ENCODE data around the gene ADPRM.
"Not testable (repeated sequence)": the region's sequence is repeated elsewhere in the genome, so short reads cannot be mapped to it uniquely, and the experiment has no call there.

Gene ADPRM

GRCh38 chr17:10727192-10727591 lies 29.8 kb downstream of the ADPRM start:
- H3K9ac ChIP-seq (ENCODE audit: low read depth in 1 of 2, low read length in 2 of 2) = no peak overlapping the region
- peaks cover 0 to 9% of the 10 kb centered on the region in 2 donors for H3K36me3 ChIP-seq (ENCODE audit: control insufficient read depth in 1 of 2, insufficient read depth in 2 of 2, low read length in 2 of 2)
- H3K4me1 ChIP-seq (ENCODE audit: control insufficient read depth in 1 of 2, insufficient read depth in 2 of 2, low read length in 2 of 2) = peaks cover 19 to 27% of the 10 kb centered on the region in 2 donors
- no peaks in the 10 kb centered on the region for H3K9me3 ChIP-seq (ENCODE audit: control insufficient read depth in 1 of 2, low read length in 2 of 2)
- no peak overlapping the region for H3K4me3 ChIP-seq (ENCODE audit: low read depth in 1 of 2, low read length in 2 of 2)
- no peak overlapping the region for H3K27ac ChIP-seq (ENCODE audit: low read depth, low read length)
- H3K27me3 ChIP-seq (ENCODE audit: control insufficient read depth in 1 of 2, insufficient read depth in 2 of 2, low read length in 2 of 2) = no peaks in the 10 kb centered on the region

GRCh38 chr17:10728331-10728892 lies 31.0 kb downstream of the ADPRM start:
- no peak overlapping the region for H3K27ac ChIP-seq (ENCODE audit: low read depth, low read length)
- H3K9me3 ChIP-seq (ENCODE audit: control insufficient read depth in 1 of 2, low read length in 2 of 2) = no peaks in the 10 kb centered on the region
- no peaks in the 10 kb centered on the region for H3K27me3 ChIP-seq (ENCODE audit: control insufficient read depth in 1 of 2, insufficient read depth in 2 of 2, low read length in 2 of 2)
- H3K4me1 ChIP-seq (ENCODE audit: control insufficient read depth in 1 of 2, insufficient read depth in 2 of 2, low read length in 2 of 2) = peaks cover 22 to 35% of the 10 kb centered on the region in 2 donors
- no peak overlapping the region for H3K4me3 ChIP-seq (ENCODE audit: low read depth in 1 of 2, low read length in 2 of 2)
- peak overlapping the region in 1 of 2 donors; percentile 6 for H3K9ac ChIP-seq (ENCODE audit: low read depth in 1 of 2, low read length in 2 of 2)
- peaks cover 0 to 4% of the 10 kb centered on the region in 2 donors for H3K36me3 ChIP-seq (ENCODE audit: control insufficient read depth in 1 of 2, insufficient read depth in 2 of 2, low read length in 2 of 2)

DNA sequence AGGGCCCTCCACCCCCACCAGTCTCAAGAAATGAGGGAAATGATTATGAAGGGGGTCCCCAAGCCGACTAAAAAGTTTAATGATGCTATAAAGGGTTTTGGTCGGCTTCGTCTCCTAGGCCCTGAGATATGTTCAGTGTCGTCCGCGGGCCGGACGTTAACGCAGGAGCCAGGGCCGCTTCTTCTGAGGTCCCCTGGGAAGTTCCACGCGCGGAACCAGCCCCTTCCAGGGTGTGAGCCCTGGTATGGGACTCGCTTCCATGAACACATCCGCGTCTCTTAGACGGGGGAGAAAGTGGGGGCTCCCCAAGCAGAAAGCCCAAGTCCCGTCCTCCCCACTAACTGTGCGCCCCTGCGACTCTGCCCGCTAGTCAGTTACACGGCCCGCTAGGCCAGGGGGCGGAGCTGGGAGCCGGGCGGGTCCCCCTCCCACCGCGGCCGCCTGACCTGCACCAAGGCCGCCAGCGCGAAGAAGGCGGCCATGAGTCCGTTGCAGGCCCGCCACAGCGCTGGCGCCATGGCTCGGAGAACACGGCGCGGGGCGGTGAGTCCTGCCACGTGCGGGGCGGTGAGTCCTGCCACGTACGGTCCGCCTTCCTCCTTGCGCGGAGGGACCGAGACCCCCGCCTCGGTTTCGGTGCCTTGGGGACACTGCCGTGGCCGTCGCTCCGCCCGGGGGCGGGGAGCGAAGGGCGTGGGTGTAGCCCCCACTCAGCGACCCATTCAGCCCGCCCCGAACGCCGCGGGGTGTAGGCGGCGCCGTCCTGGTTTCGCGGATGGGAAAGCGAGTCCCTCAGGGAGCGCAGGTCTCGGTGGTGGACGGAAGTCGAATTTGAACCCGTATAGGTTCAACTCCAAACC lies 32.2 kb downstream of the ADPRM start, which contains the start of gene TMEM220:
Gene TMEM220, minus strand, starts transcription at position 690 of the 860 bp plus-strand sequence. Its CDS starts 172 bp downstream, at position 518.
- H3K4me1 ChIP-seq (ENCODE audit: control insufficient read depth in 1 of 2, insufficient read depth in 2 of 2, low read length in 2 of 2) = peaks cover 22 to 35% of the 10 kb centered on the region in 2 donors
- no peaks in the 10 kb centered on the region for H3K27me3 ChIP-seq (ENCODE audit: control insufficient read depth in 1 of 2, insufficient read depth in 2 of 2, low read length in 2 of 2)
- peak within 1 kb of the TSS; percentile 58 to 84 for H3K9ac ChIP-seq (ENCODE audit: low read depth in 1 of 2, low read length in 2 of 2)
- peak within 1 kb of the TSS; percentile 90 for H3K27ac ChIP-seq (ENCODE audit: low read depth, low read length)
- no peaks in the 10 kb centered on the region for H3K9me3 ChIP-seq (ENCODE audit: control insufficient read depth in 1 of 2, low read length in 2 of 2)
- H3K4me3 ChIP-seq (ENCODE audit: low read depth in 1 of 2, low read length in 2 of 2) = peak within 1 kb of the TSS; percentile 68 to 75
- H3K36me3 ChIP-seq (ENCODE audit: control insufficient read depth in 1 of 2, insufficient read depth in 2 of 2, low read length in 2 of 2) = peaks cover 0 to 4% of the 10 kb centered on the region in 2 donors

- H3K9ac ChIP-seq (ENCODE audit: low read depth in 1 of 2, low read length in 2 of 2) = peak overlapping the region; percentile 58 to 84
- peak overlapping the region; percentile 68 to 75 for H3K4me3 ChIP-seq (ENCODE audit: low read depth in 1 of 2, low read length in 2 of 2)
- H3K27ac ChIP-seq (ENCODE audit: low read depth, low read length) = peak overlapping the region; percentile 90
- peaks cover 15 to 30% of the 10 kb centered on the region in 2 donors for H3K4me1 ChIP-seq (ENCODE audit: control insufficient read depth in 1 of 2, insufficient read depth in 2 of 2, low read length in 2 of 2)
- H3K36me3 ChIP-seq (ENCODE audit: control insufficient read depth in 1 of 2, insufficient read depth in 2 of 2, low read length in 2 of 2); H3K27me3 ChIP-seq (ENCODE audit: control insufficient read depth in 1 of 2, insufficient read depth in 2 of 2, low read length in 2 of 2); H3K9me3 ChIP-seq (ENCODE audit: control insufficient read depth in 1 of 2, low read length in 2 of 2): not testable (repeated sequence)
Observed at GRCh38 chr17:10730247-10730646, 32.9 kb downstream of the ADPRM start.

GRCh38 chr17:10731408-10731879 lies 34.0 kb downstream of the ADPRM start:
- H3K27ac ChIP-seq (ENCODE audit: low read depth, low read length) = no peak overlapping the region
- peaks cover 12 to 22% of the 10 kb centered on the region in 2 donors for H3K4me1 ChIP-seq (ENCODE audit: control insufficient read depth in 1 of 2, insufficient read depth in 2 of 2, low read length in 2 of 2)
- H3K9ac ChIP-seq (ENCODE audit: low read depth in 1 of 2, low read length in 2 of 2) = peak overlapping the region in 1 of 2 donors; percentile 84
- H3K27me3 ChIP-seq (ENCODE audit: control insufficient read depth in 1 of 2, insufficient read depth in 2 of 2, low read length in 2 of 2) = no peaks in the 10 kb centered on the region
- H3K9me3 ChIP-seq (ENCODE audit: control insufficient read depth in 1 of 2, low read length in 2 of 2) = no peaks in the 10 kb centered on the region
- no peaks in the 10 kb centered on the region for H3K36me3 ChIP-seq (ENCODE audit: control insufficient read depth in 1 of 2, insufficient read depth in 2 of 2, low read length in 2 of 2)
- peak overlapping the region in 1 of 2 donors; percentile 68 for H3K4me3 ChIP-seq (ENCODE audit: low read depth in 1 of 2, low read length in 2 of 2)

DNA sequence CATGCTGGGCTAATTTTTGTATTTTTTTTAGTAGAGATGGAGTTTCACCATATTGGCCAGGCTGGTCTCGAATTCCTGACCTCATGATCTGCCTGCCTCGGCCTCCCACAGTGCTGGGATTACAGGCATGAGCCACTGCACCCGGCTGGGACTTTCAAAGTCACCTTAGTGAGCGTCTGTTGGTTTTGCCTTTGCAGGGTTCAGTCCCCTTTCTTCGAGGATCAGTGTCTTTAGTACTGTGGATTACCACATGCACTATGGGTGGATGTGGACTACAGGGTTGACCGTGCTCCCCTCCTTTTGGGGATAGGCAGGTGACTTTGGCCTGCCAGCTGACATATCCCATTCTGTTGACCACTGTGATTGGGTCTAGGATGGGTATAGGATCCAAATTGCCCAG lies 34.7 kb downstream of the ADPRM start:
- H3K27ac ChIP-seq (ENCODE audit: low read depth, low read length); H3K36me3 ChIP-seq (ENCODE audit: control insufficient read depth in 1 of 2, insufficient read depth in 2 of 2, low read length in 2 of 2); H3K27me3 ChIP-seq (ENCODE audit: control insufficient read depth in 1 of 2, insufficient read depth in 2 of 2, low read length in 2 of 2); H3K4me3 ChIP-seq (ENCODE audit: low read depth in 1 of 2, low read length in 2 of 2); H3K9ac ChIP-seq (ENCODE audit: low read depth in 1 of 2, low read length in 2 of 2); H3K9me3 ChIP-seq (ENCODE audit: control insufficient read depth in 1 of 2, low read length in 2 of 2): not testable (repeated sequence)
- peaks cover 16 to 27% of the 10 kb centered on the region in 2 donors for H3K4me1 ChIP-seq (ENCODE audit: control insufficient read depth in 1 of 2, insufficient read depth in 2 of 2, low read length in 2 of 2)

- H3K4me1 ChIP-seq (ENCODE audit: control insufficient read depth in 1 of 2, insufficient read depth in 2 of 2, low read length in 2 of 2) = peaks cover 27 to 38% of the 10 kb centered on the region in 2 donors
Observed at GRCh38 chr17:10733666-10734065, 36.3 kb downstream of the ADPRM start.

DNA sequence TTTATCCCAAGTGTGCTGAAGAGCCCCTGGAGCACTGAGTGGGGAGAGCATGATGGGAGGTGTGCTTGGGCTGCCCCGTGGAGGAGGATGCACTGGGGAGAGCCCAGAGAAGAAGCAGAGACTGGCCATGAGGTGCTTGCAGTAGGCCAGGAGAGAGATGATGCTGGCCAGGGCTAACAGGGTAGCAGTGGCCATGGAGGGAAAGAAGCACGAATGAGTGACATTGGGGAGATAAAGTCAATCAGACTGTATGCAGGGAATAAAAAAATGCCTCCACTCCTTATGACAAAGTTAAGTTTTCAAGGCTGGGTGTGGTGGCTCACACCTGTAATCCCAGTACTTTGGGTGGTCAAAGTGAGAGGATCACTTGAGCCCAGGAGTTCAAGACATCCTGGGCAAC lies 37.9 kb downstream of the ADPRM start:
- H3K36me3 ChIP-seq (ENCODE audit: control insufficient read depth in 1 of 2, insufficient read depth in 2 of 2, low read length in 2 of 2) = no peaks in the 10 kb centered on the region
- H3K4me3 ChIP-seq (ENCODE audit: low read depth in 1 of 2, low read length in 2 of 2) = no peak overlapping the region
- no peak overlapping the region for H3K9ac ChIP-seq (ENCODE audit: low read depth in 1 of 2, low read length in 2 of 2)
- no peak overlapping the region for H3K27ac ChIP-seq (ENCODE audit: low read depth, low read length)
- H3K4me1 ChIP-seq (ENCODE audit: control insufficient read depth in 1 of 2, insufficient read depth in 2 of 2, low read length in 2 of 2) = peaks cover 30 to 41% of the 10 kb centered on the region in 2 donors
- H3K9me3 ChIP-seq (ENCODE audit: control insufficient read depth in 1 of 2, low read length in 2 of 2) = no peaks in the 10 kb centered on the region
- H3K27me3 ChIP-seq (ENCODE audit: control insufficient read depth in 1 of 2, insufficient read depth in 2 of 2, low read length in 2 of 2) = no peaks in the 10 kb centered on the region

More at GRCh38 chr17:10733666-10734065, 36.3 kb downstream of the ADPRM start:
- H3K9me3 ChIP-seq (ENCODE audit: control insufficient read depth in 1 of 2, low read length in 2 of 2) = no peaks in the 10 kb centered on the region
- no peak overlapping the region for H3K4me3 ChIP-seq (ENCODE audit: low read depth in 1 of 2, low read length in 2 of 2)
- H3K27me3 ChIP-seq (ENCODE audit: control insufficient read depth in 1 of 2, insufficient read depth in 2 of 2, low read length in 2 of 2) = no peaks in the 10 kb centered on the region
- no peaks in the 10 kb centered on the region for H3K36me3 ChIP-seq (ENCODE audit: control insufficient read depth in 1 of 2, insufficient read depth in 2 of 2, low read length in 2 of 2)
- H3K27ac ChIP-seq (ENCODE audit: low read depth, low read length) = no peak overlapping the region
- no peak overlapping the region for H3K9ac ChIP-seq (ENCODE audit: low read depth in 1 of 2, low read length in 2 of 2)

- Histone ChIP-seq H3K9ac (ENCODE audit: low read depth in 1 of 2, low read length in 2 of 2) (no peak overlapping the region), H3K27me3 (ENCODE audit: control insufficient read depth in 1 of 2, insufficient read depth in 2 of 2, low read length in 2 of 2) (no peaks in the 10 kb centered on the region), H3K4me1 (ENCODE audit: control insufficient read depth in 1 of 2, insufficient read depth in 2 of 2, low read length in 2 of 2) (peaks cover 30 to 41% of the 10 kb centered on the region in 2 donors), H3K27ac (ENCODE audit: low read depth, low read length) (no peak overlapping the region), H3K9me3 (ENCODE audit: control insufficient read depth in 1 of 2, low read length in 2 of 2) (no peaks in the 10 kb centered on the region), H3K36me3 (ENCODE audit: control insufficient read depth in 1 of 2, insufficient read depth in 2 of 2, low read length in 2 of 2) (no peaks in the 10 kb centered on the region), H3K4me3 (ENCODE audit: low read depth in 1 of 2, low read length in 2 of 2) (no peak overlapping the region)
Observed at GRCh38 chr17:10735821-10736220, 38.4 kb downstream of the ADPRM start.

GRCh38 chr17:10737168-10737622 lies 39.8 kb downstream of the ADPRM start:
- Histone ChIP-seq H3K9ac (ENCODE audit: low read depth in 1 of 2, low read length in 2 of 2) (no peak overlapping the region), H3K27me3 (ENCODE audit: control insufficient read depth in 1 of 2, insufficient read depth in 2 of 2, low read length in 2 of 2) (no peaks in the 10 kb centered on the region), H3K36me3 (ENCODE audit: control insufficient read depth in 1 of 2, insufficient read depth in 2 of 2, low read length in 2 of 2) (no peaks in the 10 kb centered on the region), H3K9me3 (ENCODE audit: control insufficient read depth in 1 of 2, low read length in 2 of 2) (no peaks in the 10 kb centered on the region), H3K4me3 (ENCODE audit: low read depth in 1 of 2, low read length in 2 of 2) (no peak overlapping the region), H3K4me1 (ENCODE audit: control insufficient read depth in 1 of 2, insufficient read depth in 2 of 2, low read length in 2 of 2) (peaks cover 25 to 41% of the 10 kb centered on the region in 2 donors), H3K27ac (ENCODE audit: low read depth, low read length) (no peak overlapping the region)

All from duodenal mucosa (tissue), 2 donors.